HCT116 (cell line): ENCODE data around the gene SLC9A7. TPM values are rescaled to one million over a fixed set of nuclear protein-coding genes. Genes with fewer than 3 reads are reported as not detected.

Experiments
- ATAC-seq: fragments of 200-7000 bp; cut with Tn5 transposase; 2 replicates; pipeline ENCODE4 v1.9.1; 2020; ENCODE audit warnings: mild to moderate bottlenecking, moderate library complexity
- BruUV-seq: library from RNA; stranded (reverse); fragments of 400-500 nt; replicated peaks from 2 replicates; lab custom pipeline; 2021; lab: Mats Ljungman, UMichigan
- CTCF ChIA-PET: fragments of 300-600 bp; sonication (Branson Sonifier 250); formaldehyde crosslinking; loops from one replicate; lab custom pipeline; 2021; ENCODE audit warnings: antibody characterized with exemption; lab: Charles Lee
- POLR2A ChIA-PET: fragments of 300-600, 350-600 bp; sonication (Branson Sonifier 250); formaldehyde crosslinking; loops from one replicate; lab custom pipeline; 2021; ENCODE audit warnings: antibody characterized with exemption; lab: Charles Lee
- RAD21 ChIA-PET, 2 experiments: fragments of 300-600 bp; sonication (Branson Sonifier 250); formaldehyde crosslinking; loops; one replicate each; lab custom pipeline; 2023; ENCODE audit warnings: low total read pairs in 2 of 2; ENCODE audit not compliant: uncharacterized antibody in 2 of 2, unreplicated experiment in 2 of 2, low non-redundant PET in 1 of 2; lab: Charles Lee
- DNase-seq: peaks from one replicate; pipeline ENCODE4 v3.0.0-alpha.2; 2010; ENCODE audit warnings: low read depth, low spot score
- H2AFZ ChIP-seq: fragments of 200-600 bp; shearing (Covaris generic), sonication (generic); 2 replicates; pipeline ENCODE4 v1.6.1; 2017; ENCODE audit warnings: low read depth, mixed run types, mixed read lengths, antibody characterized with exemption, low read length; ENCODE audit not compliant: poor library complexity, severe bottlenecking
- H3K27ac ChIP-seq: 2 replicates; pipeline ENCODE4 v1.5.1; 2012; ENCODE audit warnings: low read depth, low read length
- H3K27me3 ChIP-seq: fragments of 200-600 bp; sonication (generic); 2 replicates; pipeline ENCODE4 v1.6.1; 2016; ENCODE audit warnings: mixed run types, low read length, mixed read lengths; ENCODE audit not compliant: insufficient read depth
- H3K36me3 ChIP-seq, 2 experiments: fragments of 200-500 bp in 1 of 2; fragments of 200-600 bp in 1 of 2; sonication (Bioruptor generic) in 1 of 2; sonication (generic) in 1 of 2; 2 replicates each; pipeline versions ENCODE4 v1.5.1 to v1.6.1; 2014 to 2016; ENCODE audit warnings: low read length in 2 of 2, inconsistent platforms in 1 of 2, mixed read lengths in 1 of 2, mixed run types in 1 of 2; ENCODE audit not compliant: insufficient read depth in 2 of 2, control insufficient read depth in 1 of 2
- H3K4me1 ChIP-seq, 2 experiments: fragments of 200-600 bp in 1 of 2; sonication (generic) in 1 of 2; 2 replicates each; pipeline versions ENCODE4 v1.5.1 to v1.6.1; 2012 to 2017; ENCODE audit warnings: low read length in 2 of 2, inconsistent platforms in 1 of 2, mild to moderate bottlenecking in 1 of 2, mixed read lengths in 1 of 2, mixed run types in 1 of 2, moderate library complexity in 1 of 2; ENCODE audit not compliant: insufficient read depth in 2 of 2, control insufficient read depth in 1 of 2
- H3K4me2 ChIP-seq: fragments of 200-600 bp; sonication (generic); 2 replicates; pipeline ENCODE4 v1.6.1; 2017; ENCODE audit warnings: mixed run types, low read length, mixed read lengths
- H3K4me3 ChIP-seq, 2 experiments: fragments of 200-600 bp in 1 of 2; sonication (generic) in 1 of 2; replicated peaks in 1 of 2; 2 replicates each; pipeline ENCODE4 v1.5.1; 2011 to 2016; ENCODE audit warnings: low read length in 2 of 2, control low read depth in 1 of 2, low read depth in 1 of 2, mild to moderate bottlenecking in 1 of 2, mixed read lengths in 1 of 2, mixed run types in 1 of 2
- H3K79me2 ChIP-seq: fragments of 200-600 bp; sonication (generic); 2 replicates; pipeline ENCODE4 v1.6.1; 2017; ENCODE audit warnings: mild to moderate bottlenecking, mixed run types, low read length, moderate library complexity, mixed read lengths; ENCODE audit not compliant: insufficient read depth
- H3K9ac ChIP-seq: fragments of 200-600 bp; sonication (generic); 2 replicates; pipeline ENCODE4 v1.6.1; 2016; ENCODE audit warnings: low read length, mixed read lengths
- H3K9me2 ChIP-seq: fragments of 200-600 bp; sonication (generic), shearing (Covaris generic); 2 replicates; pipeline ENCODE4 v1.6.1; 2017; ENCODE audit warnings: mixed run types, mild to moderate bottlenecking, moderate library complexity; ENCODE audit not compliant: insufficient read depth
- H3K9me3 ChIP-seq, 2 experiments: fragments of 200-500 bp in 1 of 2; fragments of 200-600 bp in 1 of 2; sonication (Bioruptor generic) in 1 of 2; sonication (generic) in 1 of 2; 2 replicates each; pipeline ENCODE4 v1.6.1; 2014 to 2017; ENCODE audit warnings: low read length in 2 of 2, mixed read lengths in 2 of 2, inconsistent platforms in 1 of 2, low read depth in 1 of 2, mild to moderate bottlenecking in 1 of 2, mixed run types in 1 of 2, moderate library complexity in 1 of 2; ENCODE audit not compliant: control insufficient read depth in 1 of 2, insufficient read depth in 1 of 2
- H4K20me1 ChIP-seq: fragments of 200-600 bp; sonication (generic), shearing (Covaris generic); 2 replicates; pipeline ENCODE4 v1.6.1; 2017; ENCODE audit warnings: mixed run types, mild to moderate bottlenecking, moderate library complexity; ENCODE audit not compliant: insufficient read depth
- CEBPB ChIP-seq: IDR thresholded peaks from 2 replicates; pipeline ENCODE4 v1.6.1; 2012; ENCODE audit warnings: low read depth
- ELF1 ChIP-seq: IDR thresholded peaks from 2 replicates; pipeline ENCODE4 v1.6.1; 2012; ENCODE audit warnings: low read depth, borderline replicate concordance
- RAD21 ChIP-seq: IDR thresholded peaks from 2 replicates; pipeline ENCODE4 v1.6.1; 2012; ENCODE audit warnings: low read depth, mild to moderate bottlenecking
- SIN3A ChIP-seq: IDR thresholded peaks from 2 replicates; pipeline ENCODE4 v1.6.1; 2012; ENCODE audit warnings: low read depth
- SP1 ChIP-seq: IDR thresholded peaks from 2 replicates; pipeline ENCODE4 v1.6.1; 2012; ENCODE audit warnings: low read depth
- ZFX ChIP-seq: fragments of 450-650 bp; IDR thresholded peaks from 2 replicates; pipeline ENCODE4 v1.6.1; 2017
- intact Hi-C: fragments of 100-400 bp; cut with micrococcal nuclease; formaldehyde crosslinking; loops from 2 replicates; pipeline ENCODE4 v1.10.0; 2022
- total RNA-seq: library from RNA; stranded (reverse); gene quantifications from one replicate; pipeline ENCODE4 v1.2.1, GENCODE V29; 2021; ENCODE audit not compliant: unreplicated experiment
- TF ChIP-seq, protein P1 (sequence below), 3 experiments: fragments of 200-600 bp in 1 of 3; sonication (generic) in 1 of 3; IDR thresholded peaks in 2 of 3; conservative IDR thresholded peaks in 1 of 3; 2 replicates each; pipeline ENCODE4 v1.5.1; 2012 to 2017; ENCODE audit warnings: low read depth in 2 of 3, low read length in 2 of 3, antibody characterized with exemption in 1 of 3, borderline replicate concordance in 1 of 3, control low read depth in 1 of 3, mild to moderate bottlenecking in 1 of 3, mixed read lengths in 1 of 3, mixed run types in 1 of 3, moderate library complexity in 1 of 3; ENCODE audit not compliant: insufficient read depth in 1 of 3
- TF ChIP-seq, protein P2 (sequence below): IDR thresholded peaks from 2 replicates; pipeline ENCODE4 v1.6.1; 2012; ENCODE audit warnings: low read depth
- TF ChIP-seq, protein P3 (sequence below): IDR thresholded peaks from 2 replicates; pipeline ENCODE4 v1.6.1; 2011; ENCODE audit warnings: mild to moderate bottlenecking, low read length, moderate library complexity; ENCODE audit not compliant: insufficient replicate concordance; ENCODE audit errors: extremely low read depth
- TF ChIP-seq, protein P4 (sequence below): IDR thresholded peaks from 2 replicates; pipeline ENCODE4 v1.6.1; 2012

The SLC9A7 gene
- total RNA-seq, 1 experiment from 2014 or later = 18.6 TPM

DNA sequence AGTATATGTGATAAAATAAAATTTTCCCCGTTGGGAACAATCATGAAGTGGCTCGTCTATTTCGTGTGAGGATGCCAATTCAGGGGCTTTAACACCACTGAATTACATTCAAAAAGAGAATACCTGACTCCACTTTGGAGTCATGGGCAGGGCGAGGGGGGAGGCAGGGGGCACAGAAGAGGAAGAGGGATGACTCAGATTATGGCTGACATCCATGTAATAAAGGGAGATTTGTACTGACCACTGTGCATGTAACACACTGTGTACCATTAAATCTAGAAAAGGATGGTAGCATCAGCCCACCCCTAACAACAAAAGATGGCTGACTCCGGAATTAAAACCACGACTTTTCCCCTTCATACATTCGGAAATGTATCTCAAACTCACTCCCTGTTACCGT is 1.3 kb downstream of the SLC9A7 start:
- Histone ChIP-seq H3K4me2 (peak overlapping the region; percentile 87), H4K20me1 (no peaks in the 10 kb centered on the region), H3K27me3 (no peaks in the 10 kb centered on the region), H3K4me3 (peak overlapping the region; percentile 54 to 74), H2AFZ (no peak overlapping the region), H3K9ac (peak overlapping the region; percentile 64), H3K9me3 (no peaks in the 10 kb centered on the region), H3K79me2 (peaks cover 18% of the 10 kb centered on the region), H3K36me3 (no peaks in the 10 kb centered on the region), H3K4me1 (peaks cover 11 to 20% of the 10 kb centered on the region in 2 experiments), H3K9me2 (no peaks in the 10 kb centered on the region), H3K27ac (no peak overlapping the region)
- TF ChIP-seq, protein P1, sequence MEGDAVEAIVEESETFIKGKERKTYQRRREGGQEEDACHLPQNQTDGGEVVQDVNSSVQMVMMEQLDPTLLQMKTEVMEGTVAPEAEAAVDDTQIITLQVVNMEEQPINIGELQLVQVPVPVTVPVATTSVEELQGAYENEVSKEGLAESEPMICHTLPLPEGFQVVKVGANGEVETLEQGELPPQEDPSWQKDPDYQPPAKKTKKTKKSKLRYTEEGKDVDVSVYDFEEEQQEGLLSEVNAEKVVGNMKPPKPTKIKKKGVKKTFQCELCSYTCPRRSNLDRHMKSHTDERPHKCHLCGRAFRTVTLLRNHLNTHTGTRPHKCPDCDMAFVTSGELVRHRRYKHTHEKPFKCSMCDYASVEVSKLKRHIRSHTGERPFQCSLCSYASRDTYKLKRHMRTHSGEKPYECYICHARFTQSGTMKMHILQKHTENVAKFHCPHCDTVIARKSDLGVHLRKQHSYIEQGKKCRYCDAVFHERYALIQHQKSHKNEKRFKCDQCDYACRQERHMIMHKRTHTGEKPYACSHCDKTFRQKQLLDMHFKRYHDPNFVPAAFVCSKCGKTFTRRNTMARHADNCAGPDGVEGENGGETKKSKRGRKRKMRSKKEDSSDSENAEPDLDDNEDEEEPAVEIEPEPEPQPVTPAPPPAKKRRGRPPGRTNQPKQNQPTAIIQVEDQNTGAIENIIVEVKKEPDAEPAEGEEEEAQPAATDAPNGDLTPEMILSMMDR (IDR thresholded peaks at IDR 0.05 in 2 of 3, conservative IDR thresholded peaks at IDR 0.05 in 1 of 3; ENCODE audit: borderline replicate concordance in 1 of 3, insufficient read depth in 1 of 3, low read depth in 2 of 3, low read length in 2 of 3) = no peak
- TF ChIP-seq ELF1 = no peak
- TF ChIP-seq SIN3A = no peak
- no peak for TF ChIP-seq RAD21
- TF ChIP-seq, protein P2, sequence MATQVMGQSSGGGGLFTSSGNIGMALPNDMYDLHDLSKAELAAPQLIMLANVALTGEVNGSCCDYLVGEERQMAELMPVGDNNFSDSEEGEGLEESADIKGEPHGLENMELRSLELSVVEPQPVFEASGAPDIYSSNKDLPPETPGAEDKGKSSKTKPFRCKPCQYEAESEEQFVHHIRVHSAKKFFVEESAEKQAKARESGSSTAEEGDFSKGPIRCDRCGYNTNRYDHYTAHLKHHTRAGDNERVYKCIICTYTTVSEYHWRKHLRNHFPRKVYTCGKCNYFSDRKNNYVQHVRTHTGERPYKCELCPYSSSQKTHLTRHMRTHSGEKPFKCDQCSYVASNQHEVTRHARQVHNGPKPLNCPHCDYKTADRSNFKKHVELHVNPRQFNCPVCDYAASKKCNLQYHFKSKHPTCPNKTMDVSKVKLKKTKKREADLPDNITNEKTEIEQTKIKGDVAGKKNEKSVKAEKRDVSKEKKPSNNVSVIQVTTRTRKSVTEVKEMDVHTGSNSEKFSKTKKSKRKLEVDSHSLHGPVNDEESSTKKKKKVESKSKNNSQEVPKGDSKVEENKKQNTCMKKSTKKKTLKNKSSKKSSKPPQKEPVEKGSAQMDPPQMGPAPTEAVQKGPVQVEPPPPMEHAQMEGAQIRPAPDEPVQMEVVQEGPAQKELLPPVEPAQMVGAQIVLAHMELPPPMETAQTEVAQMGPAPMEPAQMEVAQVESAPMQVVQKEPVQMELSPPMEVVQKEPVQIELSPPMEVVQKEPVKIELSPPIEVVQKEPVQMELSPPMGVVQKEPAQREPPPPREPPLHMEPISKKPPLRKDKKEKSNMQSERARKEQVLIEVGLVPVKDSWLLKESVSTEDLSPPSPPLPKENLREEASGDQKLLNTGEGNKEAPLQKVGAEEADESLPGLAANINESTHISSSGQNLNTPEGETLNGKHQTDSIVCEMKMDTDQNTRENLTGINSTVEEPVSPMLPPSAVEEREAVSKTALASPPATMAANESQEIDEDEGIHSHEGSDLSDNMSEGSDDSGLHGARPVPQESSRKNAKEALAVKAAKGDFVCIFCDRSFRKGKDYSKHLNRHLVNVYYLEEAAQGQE = no peak
- TF ChIP-seq, protein P3, sequence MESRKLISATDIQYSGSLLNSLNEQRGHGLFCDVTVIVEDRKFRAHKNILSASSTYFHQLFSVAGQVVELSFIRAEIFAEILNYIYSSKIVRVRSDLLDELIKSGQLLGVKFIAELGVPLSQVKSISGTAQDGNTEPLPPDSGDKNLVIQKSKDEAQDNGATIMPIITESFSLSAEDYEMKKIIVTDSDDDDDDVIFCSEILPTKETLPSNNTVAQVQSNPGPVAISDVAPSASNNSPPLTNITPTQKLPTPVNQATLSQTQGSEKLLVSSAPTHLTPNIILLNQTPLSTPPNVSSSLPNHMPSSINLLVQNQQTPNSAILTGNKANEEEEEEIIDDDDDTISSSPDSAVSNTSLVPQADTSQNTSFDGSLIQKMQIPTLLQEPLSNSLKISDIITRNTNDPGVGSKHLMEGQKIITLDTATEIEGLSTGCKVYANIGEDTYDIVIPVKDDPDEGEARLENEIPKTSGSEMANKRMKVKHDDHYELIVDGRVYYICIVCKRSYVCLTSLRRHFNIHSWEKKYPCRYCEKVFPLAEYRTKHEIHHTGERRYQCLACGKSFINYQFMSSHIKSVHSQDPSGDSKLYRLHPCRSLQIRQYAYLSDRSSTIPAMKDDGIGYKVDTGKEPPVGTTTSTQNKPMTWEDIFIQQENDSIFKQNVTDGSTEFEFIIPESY = no peak
- TF ChIP-seq, protein P4, sequence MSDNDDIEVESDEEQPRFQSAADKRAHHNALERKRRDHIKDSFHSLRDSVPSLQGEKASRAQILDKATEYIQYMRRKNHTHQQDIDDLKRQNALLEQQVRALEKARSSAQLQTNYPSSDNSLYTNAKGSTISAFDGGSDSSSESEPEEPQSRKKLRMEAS = no peak
- TF ChIP-seq CEBPB = no peak
- no peak for TF ChIP-seq SP1
- no peak for TF ChIP-seq ZFX
- ChIA-PET RAD21 (no interaction called here), CTCF (no interaction called here), POLR2A (no interaction called here)
- intact Hi-C loops = loop anchor here (10.0 kb wide), 1 partner anchor 337 kb away; no protein-coding TSS in a partner anchor
- DNase-seq = no peak
- no TSS peak for BruUV-seq
- ATAC-seq = no peak
